Body of pancreas (tissue), 4 donors: ENCODE results near the gene RAP1GAP2.

Source experiments
- POLR2A ChIP-seq, 3 donors: fragments of 450-650 bp; IDR thresholded peaks; one replicate each; pipeline ENCODE4 v1.6.1; 2016; ENCODE audit warnings: antibody characterized with exemption in 3 of 3, mild to moderate bottlenecking in 2 of 3
- TF ChIP-seq, protein P1 (sequence below), 7 experiments: fragments of 450-650 bp in 4 of 7; fragments of 200-600 bp in 3 of 7; sonication (generic) in 3 of 7; IDR thresholded peaks; one replicate each; pipeline ENCODE4 v1.5.1; 2016 to 2019; ENCODE audit warnings: antibody characterized with exemption in 7 of 7

DNA sequence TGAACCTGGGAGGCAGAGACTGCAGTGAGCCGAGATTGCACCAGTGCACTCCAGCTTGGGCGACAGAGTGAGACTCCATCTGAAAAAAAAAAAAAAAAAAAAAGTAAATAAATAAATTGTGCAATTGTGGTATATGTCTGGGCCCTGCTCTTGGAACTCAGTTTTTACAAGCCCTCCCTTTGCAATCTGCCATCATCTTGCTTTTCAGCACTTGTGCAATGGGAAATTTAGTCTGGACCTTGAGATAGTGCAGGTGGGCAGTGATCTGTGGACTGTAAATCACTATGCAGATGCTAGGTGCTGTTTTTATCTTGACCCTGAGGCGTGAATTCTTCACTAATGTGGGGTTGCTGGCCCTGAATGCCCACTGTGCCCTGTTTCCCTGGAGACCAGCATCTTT lies 6.5 kb upstream of the RAP1GAP2 start:
- TF ChIP-seq, protein P1, sequence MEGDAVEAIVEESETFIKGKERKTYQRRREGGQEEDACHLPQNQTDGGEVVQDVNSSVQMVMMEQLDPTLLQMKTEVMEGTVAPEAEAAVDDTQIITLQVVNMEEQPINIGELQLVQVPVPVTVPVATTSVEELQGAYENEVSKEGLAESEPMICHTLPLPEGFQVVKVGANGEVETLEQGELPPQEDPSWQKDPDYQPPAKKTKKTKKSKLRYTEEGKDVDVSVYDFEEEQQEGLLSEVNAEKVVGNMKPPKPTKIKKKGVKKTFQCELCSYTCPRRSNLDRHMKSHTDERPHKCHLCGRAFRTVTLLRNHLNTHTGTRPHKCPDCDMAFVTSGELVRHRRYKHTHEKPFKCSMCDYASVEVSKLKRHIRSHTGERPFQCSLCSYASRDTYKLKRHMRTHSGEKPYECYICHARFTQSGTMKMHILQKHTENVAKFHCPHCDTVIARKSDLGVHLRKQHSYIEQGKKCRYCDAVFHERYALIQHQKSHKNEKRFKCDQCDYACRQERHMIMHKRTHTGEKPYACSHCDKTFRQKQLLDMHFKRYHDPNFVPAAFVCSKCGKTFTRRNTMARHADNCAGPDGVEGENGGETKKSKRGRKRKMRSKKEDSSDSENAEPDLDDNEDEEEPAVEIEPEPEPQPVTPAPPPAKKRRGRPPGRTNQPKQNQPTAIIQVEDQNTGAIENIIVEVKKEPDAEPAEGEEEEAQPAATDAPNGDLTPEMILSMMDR (IDR thresholded peaks at IDR 0.05), result no peak
- TF ChIP-seq POLR2A (IDR thresholded peaks at IDR 0.05), result no peak
